ENCODE results near the gene CDH23. TPM values are rescaled to one million over a fixed set of nuclear protein-coding genes. Genes with fewer than 3 reads are reported as not detected.

CDH23 gene
- total RNA-seq, 1 experiment from 2014 or later: 7.8 TPM

DNA sequence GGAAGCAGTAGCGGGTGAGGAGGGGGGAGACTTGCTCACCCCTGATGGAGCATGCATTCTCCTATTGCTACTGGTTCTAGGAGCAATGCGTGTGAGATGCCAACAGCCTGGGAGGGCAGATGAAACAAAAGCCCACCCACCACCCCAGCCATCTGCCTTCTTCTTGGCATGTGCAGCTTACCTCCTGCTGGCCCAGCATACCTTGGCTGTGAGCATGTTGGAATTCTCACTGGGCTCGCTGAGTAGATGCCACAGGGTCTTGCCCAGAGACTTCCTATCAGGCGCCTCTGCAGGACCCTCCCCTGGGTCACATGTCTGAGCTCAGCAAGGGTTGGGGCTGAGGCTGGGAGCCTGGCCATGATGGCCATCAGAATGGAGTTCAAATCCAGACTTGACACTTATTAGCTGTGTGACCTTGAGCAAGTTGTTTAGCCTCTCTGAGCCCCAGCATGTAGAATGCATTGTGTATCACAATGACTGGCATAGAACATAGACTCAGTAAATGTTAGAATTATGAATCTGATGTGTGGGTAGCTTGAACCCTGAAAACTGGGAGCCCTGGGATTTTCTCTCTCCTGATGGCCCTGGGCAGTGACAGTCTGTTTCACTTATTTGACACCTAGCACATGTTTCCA is 38.2 kb downstream of the CDH23 start:
- CTCF ChIA-PET: interaction anchor here (0.6 kb wide), 2 partner anchors 9 to 116 kb away, joined by 4 to 7 read pairs; partner anchors contain the start of gene SLC29A3
- POLR2A ChIA-PET (ENCODE audit: unreplicated experiment): interaction anchor here (0.6 kb wide), 1 partner anchor 220 kb away, joined by 5 read pairs; no protein-coding TSS in a partner anchor
- intact Hi-C loops (cut with micrococcal nuclease; ENCODE audit: unreplicated experiment): loop anchor here (5.0 kb wide), 1 partner anchor 858 kb away; no protein-coding TSS in a partner anchor
- no peaks in the 10 kb centered on the region for H3K9me2 ChIP-seq (ENCODE audit: insufficient read depth)
- peaks cover 26% of the 10 kb centered on the region for H3K4me1 ChIP-seq (replicated peaks; ENCODE audit: insufficient read depth)
- H3K4me3 ChIP-seq: no peak overlapping the region
- H3K4me2 ChIP-seq: peak overlapping the region; percentile 42; the same call in 1 of the 2 replicates
- H3K27me3 ChIP-seq (ENCODE audit: insufficient read depth, low read depth): no peaks in the 10 kb centered on the region
- H3K9me3 ChIP-seq (ENCODE audit: insufficient read depth, low read depth): no peaks in the 10 kb centered on the region
- H3K36me3 ChIP-seq (ENCODE audit: low read depth): no peaks in the 10 kb centered on the region
- BruUV-seq (replicated peaks): no TSS peak
- no peak for DNase-seq
- H3K79me2 ChIP-seq (ENCODE audit: low read depth): no peaks in the 10 kb centered on the region
- H4K20me1 ChIP-seq (ENCODE audit: insufficient read depth): no peaks in the 10 kb centered on the region
- H3K27ac ChIP-seq: no peak overlapping the region
- no peak overlapping the region for H2AFZ ChIP-seq
- H3F3A ChIP-seq (ENCODE audit: insufficient read depth, low read depth): peaks cover 9% of the 10 kb centered on the region; the same call in 1 of the 2 replicates
- TF ChIP-seq EZH2 (IDR thresholded peaks at IDR 0.05; ENCODE audit: low read depth): no peak
- no peak for TF ChIP-seq CTCF (conservative IDR thresholded peaks at IDR 0.05)

DNA sequence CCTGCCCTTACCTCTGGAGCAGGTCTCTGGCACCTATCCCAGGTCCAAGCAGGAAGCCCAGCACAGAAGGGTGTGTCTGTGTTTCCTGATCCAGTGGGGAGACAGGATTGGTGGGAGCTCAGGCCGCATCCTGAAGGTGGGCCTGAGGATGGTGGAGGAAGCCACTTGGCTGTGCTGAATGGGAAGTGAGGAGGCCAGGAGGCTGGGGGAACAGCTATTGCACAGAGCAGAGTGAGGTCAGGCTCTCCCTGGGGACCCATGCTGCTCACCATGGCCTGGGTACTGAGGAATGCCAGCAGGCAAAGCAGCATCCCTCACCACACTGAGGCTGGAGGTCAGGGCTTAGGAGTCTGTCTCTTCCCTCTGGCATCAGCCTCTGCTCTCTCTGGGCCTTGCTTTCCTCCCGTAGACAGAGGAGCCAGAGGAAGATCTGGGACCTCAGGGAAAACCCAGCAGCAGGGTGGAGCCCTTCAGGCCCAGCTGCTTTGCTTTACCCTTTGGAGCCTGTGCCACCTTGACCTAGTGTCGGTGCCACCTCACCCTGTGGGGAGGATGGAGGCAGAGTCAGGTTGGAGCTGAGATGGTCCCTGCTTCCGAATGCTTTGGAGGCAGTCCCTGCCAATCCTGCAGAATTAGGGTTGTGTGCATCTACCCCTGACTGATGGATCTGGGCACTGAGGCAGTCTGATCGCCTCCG is 39.0 kb downstream of the CDH23 start:
- BruUV-seq (replicated peaks): no TSS peak
- H3K4me1 ChIP-seq (replicated peaks; ENCODE audit: insufficient read depth): peaks cover 35% of the 10 kb centered on the region
- H3K36me3 ChIP-seq (ENCODE audit: low read depth): no peaks in the 10 kb centered on the region
- H3K4me3 ChIP-seq: no peak overlapping the region
- intact Hi-C loops (cut with micrococcal nuclease; ENCODE audit: unreplicated experiment): no loop called here
- no peak overlapping the region for H3K27ac ChIP-seq
- no peak for DNase-seq
- H4K20me1 ChIP-seq (ENCODE audit: insufficient read depth): no peaks in the 10 kb centered on the region
- H2AFZ ChIP-seq: no peak overlapping the region
- TF ChIP-seq CTCF (conservative IDR thresholded peaks at IDR 0.05) (no peak), EZH2 (IDR thresholded peaks at IDR 0.05; ENCODE audit: low read depth) (no peak)
- POLR2A ChIA-PET (ENCODE audit: unreplicated experiment): interaction anchor here (0.6 kb wide), 1 partner anchor 219 kb away, joined by 5 read pairs; no protein-coding TSS in a partner anchor
- H3K9me3 ChIP-seq (ENCODE audit: insufficient read depth, low read depth): no peaks in the 10 kb centered on the region
- CTCF ChIA-PET: no interaction called here
- no peak overlapping the region for H3K4me2 ChIP-seq
- H3K9me2 ChIP-seq (ENCODE audit: insufficient read depth): no peaks in the 10 kb centered on the region
- H3F3A ChIP-seq (ENCODE audit: insufficient read depth, low read depth): peaks cover 17% of the 10 kb centered on the region; the same call in 1 of the 2 replicates
- H3K79me2 ChIP-seq (ENCODE audit: low read depth): no peaks in the 10 kb centered on the region
- no peaks in the 10 kb centered on the region for H3K27me3 ChIP-seq (ENCODE audit: insufficient read depth, low read depth)

DNA sequence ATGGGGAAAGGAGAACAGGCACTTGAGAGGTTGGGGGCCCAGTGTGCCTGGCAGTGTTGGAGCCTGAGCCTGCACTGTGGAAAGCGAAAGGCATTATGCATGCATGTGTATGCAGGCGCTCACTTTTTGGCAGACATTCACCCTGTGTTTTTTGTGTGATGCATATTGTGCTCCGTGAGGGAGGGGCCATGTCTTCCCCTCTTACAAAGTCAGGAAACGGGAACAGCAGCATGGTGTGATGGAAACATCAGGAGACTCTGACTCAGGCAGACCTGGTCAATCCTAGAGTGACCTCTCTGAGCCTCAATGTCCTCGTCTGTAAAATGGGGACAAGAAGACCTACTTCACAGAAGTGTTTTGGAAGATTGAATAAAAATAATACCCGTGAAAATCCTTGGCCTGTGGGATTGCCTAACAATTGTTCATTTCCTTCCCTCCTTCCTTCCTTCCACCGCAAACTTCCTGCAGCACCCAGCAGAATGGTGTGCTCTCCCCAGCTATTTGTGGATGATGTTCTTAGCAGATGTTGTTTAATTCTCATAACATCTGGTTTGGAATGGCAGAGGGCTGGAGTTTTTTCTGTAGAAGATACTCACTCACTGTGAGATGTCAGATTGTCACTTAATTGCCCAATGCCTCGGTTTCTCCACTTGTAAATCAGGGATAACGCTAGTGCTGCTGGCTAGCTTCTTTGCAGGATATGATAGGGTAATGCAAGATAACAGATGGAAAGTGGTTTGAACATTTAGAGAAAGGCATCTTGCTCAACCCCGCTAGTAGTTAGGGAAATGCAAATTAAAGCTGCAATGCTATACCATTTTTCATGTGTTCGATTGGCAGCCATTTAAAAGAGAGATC is 39.8 kb downstream of the CDH23 start:
- Histone ChIP-seq H3K79me2 (ENCODE audit: low read depth) (no peaks in the 10 kb centered on the region), H3K4me2 (no peak overlapping the region), H3K9me2 (ENCODE audit: insufficient read depth) (no peaks in the 10 kb centered on the region), H3K36me3 (ENCODE audit: low read depth) (no peaks in the 10 kb centered on the region), H4K20me1 (ENCODE audit: insufficient read depth) (no peaks in the 10 kb centered on the region), H2AFZ (no peak overlapping the region), H3K27ac (no peak overlapping the region), H3K4me3 (no peak overlapping the region), H3F3A (ENCODE audit: insufficient read depth, low read depth) (peaks cover 20% of the 10 kb centered on the region; the same call in 1 of the 2 replicates), H3K27me3 (ENCODE audit: insufficient read depth, low read depth) (no peaks in the 10 kb centered on the region), H3K4me1 (replicated peaks; ENCODE audit: insufficient read depth) (peaks cover 39% of the 10 kb centered on the region), H3K9me3 (ENCODE audit: insufficient read depth, low read depth) (no peaks in the 10 kb centered on the region)
- POLR2A ChIA-PET (ENCODE audit: unreplicated experiment): no interaction called here
- no TSS peak for BruUV-seq (replicated peaks)
- no peak for DNase-seq
- TF ChIP-seq EZH2 (IDR thresholded peaks at IDR 0.05; ENCODE audit: low read depth) (no peak), CTCF (conservative IDR thresholded peaks at IDR 0.05) (no peak)
- CTCF ChIA-PET: no interaction called here
- intact Hi-C loops (cut with micrococcal nuclease; ENCODE audit: unreplicated experiment): no loop called here
